Ovary (tissue), 3 donors: Measurements from ENCODE around the gene IQSEC1.

ENCODE experiments used
- EP300 ChIP-seq: sonication (generic); formaldehyde crosslinking; IDR thresholded peaks from one replicate; pipeline ENCODE4 v1.6.1; 2017; ENCODE audit warnings: antibody characterized with exemption
- POLR2A ChIP-seq: fragments of 450-650 bp; IDR thresholded peaks from one replicate; pipeline ENCODE4 v1.6.1; 2017; ENCODE audit warnings: antibody characterized with exemption, mild to moderate bottlenecking, moderate library complexity
- TF ChIP-seq, protein P1 (sequence below), 3 donors: fragments of 450-650 bp in 2 of 3; fragments of 200-600 bp in 1 of 3; IDR thresholded peaks; one replicate each; pipeline versions ENCODE4 v1.5.1 to v1.8.0; 2016 to 2022; ENCODE audit warnings: antibody characterized with exemption in 3 of 3, mild to moderate bottlenecking in 1 of 3
- donor health status: DM: no; HTN: no; CAD: no.

DNA sequence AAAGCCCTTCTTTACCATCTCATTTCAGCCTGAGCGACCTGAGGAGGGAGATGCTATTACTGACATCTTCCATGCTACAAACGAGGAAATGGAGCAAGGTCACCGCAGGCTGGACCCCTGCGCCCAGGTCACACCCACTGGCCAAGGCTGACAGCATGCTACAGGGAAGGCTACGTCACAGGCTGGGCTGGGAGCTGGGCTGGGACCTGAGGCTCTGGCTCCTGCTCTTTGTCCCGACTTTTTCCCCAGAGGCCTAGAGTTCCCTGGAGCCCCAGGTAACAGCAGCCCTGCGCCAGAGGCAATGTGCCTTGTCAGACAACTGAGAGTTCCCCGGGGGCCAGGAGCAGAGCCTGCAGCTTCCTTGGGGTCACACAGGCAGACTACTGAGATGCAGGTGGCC, 87.2 kb downstream of the IQSEC1 start:
- TF ChIP-seq, protein P1, sequence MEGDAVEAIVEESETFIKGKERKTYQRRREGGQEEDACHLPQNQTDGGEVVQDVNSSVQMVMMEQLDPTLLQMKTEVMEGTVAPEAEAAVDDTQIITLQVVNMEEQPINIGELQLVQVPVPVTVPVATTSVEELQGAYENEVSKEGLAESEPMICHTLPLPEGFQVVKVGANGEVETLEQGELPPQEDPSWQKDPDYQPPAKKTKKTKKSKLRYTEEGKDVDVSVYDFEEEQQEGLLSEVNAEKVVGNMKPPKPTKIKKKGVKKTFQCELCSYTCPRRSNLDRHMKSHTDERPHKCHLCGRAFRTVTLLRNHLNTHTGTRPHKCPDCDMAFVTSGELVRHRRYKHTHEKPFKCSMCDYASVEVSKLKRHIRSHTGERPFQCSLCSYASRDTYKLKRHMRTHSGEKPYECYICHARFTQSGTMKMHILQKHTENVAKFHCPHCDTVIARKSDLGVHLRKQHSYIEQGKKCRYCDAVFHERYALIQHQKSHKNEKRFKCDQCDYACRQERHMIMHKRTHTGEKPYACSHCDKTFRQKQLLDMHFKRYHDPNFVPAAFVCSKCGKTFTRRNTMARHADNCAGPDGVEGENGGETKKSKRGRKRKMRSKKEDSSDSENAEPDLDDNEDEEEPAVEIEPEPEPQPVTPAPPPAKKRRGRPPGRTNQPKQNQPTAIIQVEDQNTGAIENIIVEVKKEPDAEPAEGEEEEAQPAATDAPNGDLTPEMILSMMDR (IDR thresholded peaks at IDR 0.05), result no peak
- TF ChIP-seq POLR2A (no peak), EP300 (no peak)
